Caco-2 (cell line): Measurements from ENCODE around the gene CREB3L2. TPM values are rescaled to one million over a fixed set of nuclear protein-coding genes. Genes with fewer than 3 reads are reported as not detected.

Experiments used
- BruUV-seq: library from RNA; stranded (reverse); fragments of 400-500 nt; replicated peaks from 2 replicates; lab custom pipeline; 2021; lab: Mats Ljungman, UMichigan
- CTCF ChIA-PET: fragments of 300-600 bp; sonication (Branson Sonifier 250); formaldehyde crosslinking; loops from one replicate; lab custom pipeline; 2022; ENCODE audit warnings: antibody characterized with exemption; lab: Charles Lee
- POLR2A ChIA-PET: fragments of 300-600 bp; sonication (Branson Sonifier 250); formaldehyde crosslinking; loops from one replicate; lab custom pipeline; 2022; ENCODE audit warnings: antibody characterized with exemption; lab: Charles Lee
- DNase-seq, 2 experiments: peaks; one replicate each; pipeline versions ENCODE4 v3.0.0 to v3.0.0-alpha.2; 2020 to 2022
- H3K27me3 ChIP-seq: replicated peaks from 2 replicates; pipeline ENCODE4 v1.6.0; 2011; ENCODE audit warnings: low read length; ENCODE audit not compliant: control insufficient read depth, insufficient read depth
- H3K36me3 ChIP-seq: 2 replicates; pipeline ENCODE4 v1.5.1; 2011; ENCODE audit warnings: low read length; ENCODE audit not compliant: control insufficient read depth, insufficient read depth
- H3K4me1 ChIP-seq: fragments of 250-450 bp; sonication (Bioruptor Pico); 2 replicates; pipeline ENCODE4 v1.5.1; 2020; ENCODE audit warnings: mild to moderate bottlenecking
- H3K4me3 ChIP-seq: 2 replicates; pipeline ENCODE4 v1.5.1; 2011; ENCODE audit warnings: low read depth, mild to moderate bottlenecking, control low read depth, low read length
- H3K9me3 ChIP-seq: fragments of 250-450 bp; sonication (Bioruptor Pico); 2 replicates; pipeline ENCODE4 v1.5.1; 2020; ENCODE audit warnings: mild to moderate bottlenecking, moderate library complexity
- H3K27ac Mint-ChIP-seq: one replicate; pipeline ENCODE4 v1.8.0; 2022; ENCODE audit warnings: mixed read lengths; ENCODE audit not compliant: unreplicated experiment
- H3K27me3 Mint-ChIP-seq: one replicate; pipeline ENCODE4 v1.8.0; 2022; ENCODE audit warnings: mixed read lengths; ENCODE audit not compliant: insufficient read depth, unreplicated experiment
- H3K36me3 Mint-ChIP-seq: one replicate; pipeline ENCODE4 v1.8.0; 2022; ENCODE audit warnings: mild to moderate bottlenecking, mixed read lengths; ENCODE audit not compliant: insufficient read depth, unreplicated experiment
- H3K4me1 Mint-ChIP-seq: one replicate; pipeline ENCODE4 v1.8.0; 2022; ENCODE audit warnings: low read depth, mixed read lengths; ENCODE audit not compliant: unreplicated experiment
- H3K4me3 Mint-ChIP-seq: one replicate; pipeline ENCODE4 v1.8.0; 2022; ENCODE audit warnings: mild to moderate bottlenecking, moderate library complexity, mixed read lengths; ENCODE audit not compliant: unreplicated experiment
- H3K9me3 Mint-ChIP-seq: one replicate; pipeline ENCODE4 v1.8.0; 2022; ENCODE audit warnings: mixed read lengths; ENCODE audit not compliant: unreplicated experiment
- CTCF ChIP-seq, 2 experiments: fragments of 200-600 bp in 1 of 2; IDR thresholded peaks; 1 replicate in 1 of 2; 2 replicates in 1 of 2; pipeline versions ENCODE4 v1.5.1 to v1.8.0; 2011 to 2022; ENCODE audit warnings: antibody characterized with exemption in 1 of 2, control low read depth in 1 of 2, inconsistent platforms in 1 of 2, low read depth in 1 of 2, low read length in 1 of 2, mild to moderate bottlenecking in 1 of 2, moderate library complexity in 1 of 2; ENCODE audit not compliant: insufficient read depth in 1 of 2, severe bottlenecking in 1 of 2, unreplicated experiment in 1 of 2
- intact Hi-C: fragments of 100-400 bp; cut with micrococcal nuclease; formaldehyde crosslinking; loops from one replicate; pipeline ENCODE4 v1.10.0; 2022; ENCODE audit not compliant: unreplicated experiment
- total RNA-seq: library from RNA; stranded (reverse); gene quantifications from 2 replicates; pipeline ENCODE4 v1.2.3, GENCODE V29; 2022

CREB3L2 gene
- total RNA-seq, 1 experiment from 2014 or later: 123 TPM

- TF ChIP-seq CTCF (IDR thresholded peaks at IDR 0.05; ENCODE audit: insufficient read depth in 1 of 2, low read depth in 1 of 2, low read length in 1 of 2, severe bottlenecking in 1 of 2, unreplicated experiment in 1 of 2): no peak
- Histone ChIP-seq H3K4me3 (no peak overlapping the region), H3K27me3 (no peaks in the 10 kb centered on the region), H3K4me1 (peaks cover 46% of the 10 kb centered on the region), H3K36me3 (peaks cover 2% of the 10 kb centered on the region; the same call in 1 of the 2 replicates), H3K9me3 (no peaks in the 10 kb centered on the region)
- DNase-seq: no peak
- peak overlapping the region; percentile 56 for H3K27ac Mint-ChIP-seq
- POLR2A ChIA-PET: no interaction called here
- peaks cover 9% of the 10 kb centered on the region for H3K36me3 Mint-ChIP-seq
- H3K4me1 Mint-ChIP-seq: peaks cover 32% of the 10 kb centered on the region
- TSS peak; percentile 10 for BruUV-seq
- intact Hi-C loops: no loop called here
- CTCF ChIA-PET: no interaction called here
- H3K27me3 Mint-ChIP-seq: no peaks in the 10 kb centered on the region
- H3K9me3 Mint-ChIP-seq: no peaks in the 10 kb centered on the region
- no peak overlapping the region for H3K4me3 Mint-ChIP-seq
Observed at GRCh38 chr7:137976232-137976631, 25.7 kb downstream of the CREB3L2 start.

GRCh38 chr7:137975768-137976167 is 26.1 kb downstream of the CREB3L2 start:
- intact Hi-C loops: no loop called here
- DNase-seq: no peak
- Histone ChIP-seq H3K4me3 (no peak overlapping the region), H3K36me3 (peaks cover 2% of the 10 kb centered on the region; the same call in 1 of the 2 replicates), H3K9me3 (no peaks in the 10 kb centered on the region), H3K27me3 (no peaks in the 10 kb centered on the region), H3K4me1 (peaks cover 46% of the 10 kb centered on the region)
- peaks cover 13% of the 10 kb centered on the region for H3K36me3 Mint-ChIP-seq
- no TSS peak for BruUV-seq
- no peak for TF ChIP-seq CTCF (IDR thresholded peaks at IDR 0.05; ENCODE audit: insufficient read depth in 1 of 2, low read depth in 1 of 2, low read length in 1 of 2, severe bottlenecking in 1 of 2, unreplicated experiment in 1 of 2)
- H3K4me1 Mint-ChIP-seq: peaks cover 28% of the 10 kb centered on the region
- no peaks in the 10 kb centered on the region for H3K27me3 Mint-ChIP-seq
- ChIA-PET POLR2A (no interaction called here), CTCF (no interaction called here)
- peak overlapping the region; percentile 56 for H3K27ac Mint-ChIP-seq
- no peaks in the 10 kb centered on the region for H3K9me3 Mint-ChIP-seq
- no peak overlapping the region for H3K4me3 Mint-ChIP-seq

- ChIA-PET CTCF (interaction anchor here (0.6 kb wide), 1 partner anchor 34 kb away, joined by 3 read pairs; no protein-coding TSS in a partner anchor), POLR2A (no interaction called here)
- no peak overlapping the region for H3K4me3 Mint-ChIP-seq
- TF ChIP-seq CTCF (IDR thresholded peaks at IDR 0.05; ENCODE audit: insufficient read depth in 1 of 2, low read depth in 1 of 2, low read length in 1 of 2, severe bottlenecking in 1 of 2, unreplicated experiment in 1 of 2): no peak
- no peak overlapping the region for H3K27ac Mint-ChIP-seq
- Histone ChIP-seq H3K4me1 (peaks cover 48% of the 10 kb centered on the region), H3K36me3 (peaks cover 2% of the 10 kb centered on the region; the same call in 1 of the 2 replicates), H3K27me3 (no peaks in the 10 kb centered on the region), H3K4me3 (no peak overlapping the region), H3K9me3 (no peaks in the 10 kb centered on the region)
- no TSS peak for BruUV-seq
- intact Hi-C loops: no loop called here
- H3K4me1 Mint-ChIP-seq: peaks cover 26% of the 10 kb centered on the region
- no peaks in the 10 kb centered on the region for H3K9me3 Mint-ChIP-seq
- no peaks in the 10 kb centered on the region for H3K27me3 Mint-ChIP-seq
- no peak for DNase-seq
- peaks cover 18% of the 10 kb centered on the region for H3K36me3 Mint-ChIP-seq
Observed at GRCh38 chr7:137975221-137975620, 26.7 kb downstream of the CREB3L2 start.
